Effector memory CD8-positive, alpha-beta T cell (primary cell): ENCODE data around the gene CORO6.

ENCODE experiments used
- ATAC-seq: fragments of 150-1000 bp; cut with Tn5 transposase; replicated peaks from 2 replicates; pipeline ENCODE4 v1.10.0; 2021; ENCODE audit warnings: mild to moderate bottlenecking, moderate library complexity
- DNase-seq, 3 experiments: peaks; one replicate each; pipeline ENCODE4 v3.0.0; 2021
- H3K27ac Mint-ChIP-seq, 2 donors: one replicate each; pipeline ENCODE4 v1.8.0; 2022; ENCODE audit warnings: mild to moderate bottlenecking in 2 of 2, mixed read lengths in 2 of 2, moderate library complexity in 2 of 2
- H3K27me3 Mint-ChIP-seq, 2 donors: one replicate each; pipeline ENCODE4 v1.8.0; 2022; ENCODE audit warnings: mixed read lengths in 2 of 2
- H3K36me3 Mint-ChIP-seq: one replicate; pipeline ENCODE4 v1.8.0; 2022; ENCODE audit warnings: mild to moderate bottlenecking, moderate library complexity, mixed read lengths; ENCODE audit not compliant: insufficient read depth
- H3K4me1 Mint-ChIP-seq, 2 donors: one replicate each; pipeline ENCODE4 v1.8.0; 2022; ENCODE audit warnings: low read depth in 2 of 2, mixed read lengths in 2 of 2
- H3K4me3 Mint-ChIP-seq, 2 donors: one replicate each; pipeline ENCODE4 v1.8.0; 2022; ENCODE audit warnings: mild to moderate bottlenecking in 2 of 2, mixed read lengths in 2 of 2, moderate library complexity in 2 of 2
- H3K9me3 Mint-ChIP-seq, 2 donors: one replicate each; pipeline ENCODE4 v1.8.0; 2022; ENCODE audit warnings: mixed read lengths in 2 of 2

CORO6 gene

GRCh38 chr17:29589524-29590410 is 32.9 kb downstream of the CORO6 start, which contains the start of gene GIT1:
Gene GIT1 (minus strand): TSS chr17:29589648. CDS start chr17:29589378, 270 bp downstream.
- peaks cover 41 to 60% of the 10 kb centered on the region in 2 donors for H3K4me1 Mint-ChIP-seq
- ATAC-seq (peak; percentile 77), DNase-seq (peak; percentile 74 to 84 (median 77))
- H3K27me3 Mint-ChIP-seq: no peaks in the 10 kb centered on the region
- peaks cover 8% of the 10 kb centered on the region for H3K36me3 Mint-ChIP-seq
- H3K9me3 Mint-ChIP-seq: no peaks in the 10 kb centered on the region
- H3K27ac Mint-ChIP-seq: peak within 1 kb of the TSS; percentile 86 to 89
- peak within 1 kb of the TSS; percentile 88 to 93 for H3K4me3 Mint-ChIP-seq

GRCh38 chr17:29588562-29589411 is 33.9 kb downstream of the CORO6 start:
- Mint-ChIP-seq H3K4me3 (peak overlapping the region; percentile 88 to 93), H3K4me1 (peaks cover 47 to 62% of the 10 kb centered on the region in 2 donors), H3K9me3 (no peaks in the 10 kb centered on the region), H3K27me3 (no peaks in the 10 kb centered on the region), H3K36me3 (peaks cover 8% of the 10 kb centered on the region), H3K27ac (peak overlapping the region; percentile 86 to 89)
- ATAC-seq: peak; percentile 56
- peak; percentile 53 to 66 (median 62) for DNase-seq

GRCh38 chr17:29588017-29588561 is 34.6 kb downstream of the CORO6 start:
- no peak for ATAC-seq

GRCh38 chr17:29587591-29587990 is 35.1 kb downstream of the CORO6 start:
- peak overlapping the region; percentile 88 to 93 for H3K4me3 Mint-ChIP-seq
- no peaks in the 10 kb centered on the region for H3K27me3 Mint-ChIP-seq
- ATAC-seq (no peak), DNase-seq (no peak)
- H3K4me1 Mint-ChIP-seq: peaks cover 45 to 59% of the 10 kb centered on the region in 2 donors
- H3K27ac Mint-ChIP-seq: peak overlapping the region; percentile 86 to 89
- H3K9me3 Mint-ChIP-seq: no peaks in the 10 kb centered on the region
- H3K36me3 Mint-ChIP-seq: peaks cover 8% of the 10 kb centered on the region

More at GRCh38 chr17:29588017-29588561, 34.6 kb downstream of the CORO6 start:
- H3K4me3 Mint-ChIP-seq: peak overlapping the region; percentile 88 to 93
- no peaks in the 10 kb centered on the region for H3K27me3 Mint-ChIP-seq
- peak overlapping the region; percentile 86 to 89 for H3K27ac Mint-ChIP-seq
- peaks cover 45 to 60% of the 10 kb centered on the region in 2 donors for H3K4me1 Mint-ChIP-seq
- no peak for DNase-seq
- peaks cover 8% of the 10 kb centered on the region for H3K36me3 Mint-ChIP-seq
- H3K9me3 Mint-ChIP-seq: no peaks in the 10 kb centered on the region

GRCh38 chr17:29586676-29587469 is 35.8 kb downstream of the CORO6 start:
- Mint-ChIP-seq H3K4me3 (peak overlapping the region; percentile 88 to 93), H3K4me1 (peaks cover 45 to 57% of the 10 kb centered on the region in 2 donors), H3K9me3 (no peaks in the 10 kb centered on the region), H3K27me3 (no peaks in the 10 kb centered on the region), H3K36me3 (peaks cover 13% of the 10 kb centered on the region), H3K27ac (peak overlapping the region in 1 of 2 donors; percentile 89)
- ATAC-seq (no peak), DNase-seq (no peak)

GRCh38 chr17:29585080-29585751 is 37.5 kb downstream of the CORO6 start:
- Mint-ChIP-seq H3K9me3 (no peaks in the 10 kb centered on the region), H3K27me3 (no peaks in the 10 kb centered on the region), H3K27ac (peak overlapping the region in 1 of 2 donors; percentile 51), H3K4me1 (peaks cover 45 to 46% of the 10 kb centered on the region in 2 donors), H3K36me3 (peaks cover 14% of the 10 kb centered on the region), H3K4me3 (no peak overlapping the region)
- ATAC-seq (no peak), DNase-seq (no peak)

- no peak for DNase-seq
- no peak overlapping the region for H3K4me3 Mint-ChIP-seq
- H3K36me3 Mint-ChIP-seq: peaks cover 19% of the 10 kb centered on the region
- ATAC-seq: no peak
- H3K4me1 Mint-ChIP-seq: peaks cover 43 to 46% of the 10 kb centered on the region in 2 donors
- peak overlapping the region; percentile 68 to 91 for H3K27ac Mint-ChIP-seq
- no peaks in the 10 kb centered on the region for H3K9me3 Mint-ChIP-seq
- no peaks in the 10 kb centered on the region for H3K27me3 Mint-ChIP-seq
Measured at GRCh38 chr17:29584452-29585079, 38.1 kb downstream of the CORO6 start.

- DNase-seq (no peak), ATAC-seq (no peak)
- Mint-ChIP-seq H3K4me1 (peaks cover 43 to 44% of the 10 kb centered on the region in 2 donors), H3K27me3 (no peaks in the 10 kb centered on the region), H3K4me3 (no peak overlapping the region), H3K27ac (peak overlapping the region; percentile 68 to 91), H3K36me3 (peaks cover 21% of the 10 kb centered on the region), H3K9me3 (no peaks in the 10 kb centered on the region)
Measured at GRCh38 chr17:29583324-29584248, 39.1 kb downstream of the CORO6 start.

- H3K4me3 Mint-ChIP-seq: no peak overlapping the region
- ATAC-seq (no peak), DNase-seq (no peak)
- H3K9me3 Mint-ChIP-seq: no peaks in the 10 kb centered on the region
- no peaks in the 10 kb centered on the region for H3K27me3 Mint-ChIP-seq
- peaks cover 17% of the 10 kb centered on the region for H3K36me3 Mint-ChIP-seq
- H3K27ac Mint-ChIP-seq: no peak overlapping the region
- peaks cover 35 to 37% of the 10 kb centered on the region in 2 donors for H3K4me1 Mint-ChIP-seq
Measured at GRCh38 chr17:29582772-29583171, 39.9 kb downstream of the CORO6 start.

GRCh38 chr17:29582254-29582765 is 40.4 kb downstream of the CORO6 start:
- Mint-ChIP-seq H3K4me3 (no peak overlapping the region), H3K9me3 (no peaks in the 10 kb centered on the region), H3K4me1 (peaks cover 31 to 33% of the 10 kb centered on the region in 2 donors), H3K36me3 (peaks cover 18% of the 10 kb centered on the region), H3K27me3 (no peaks in the 10 kb centered on the region), H3K27ac (no peak overlapping the region)
- DNase-seq: no peak
- ATAC-seq: no peak
